ENCODE measurements around the gene GALNT9. TPM values are rescaled to one million over a fixed set of nuclear protein-coding genes. Genes with fewer than 3 reads are reported as not detected.

GALNT9 gene
- total RNA-seq, 4 donors from 2014 or later: 0.17 to 0.58 (median 0.46) TPM

DNA sequence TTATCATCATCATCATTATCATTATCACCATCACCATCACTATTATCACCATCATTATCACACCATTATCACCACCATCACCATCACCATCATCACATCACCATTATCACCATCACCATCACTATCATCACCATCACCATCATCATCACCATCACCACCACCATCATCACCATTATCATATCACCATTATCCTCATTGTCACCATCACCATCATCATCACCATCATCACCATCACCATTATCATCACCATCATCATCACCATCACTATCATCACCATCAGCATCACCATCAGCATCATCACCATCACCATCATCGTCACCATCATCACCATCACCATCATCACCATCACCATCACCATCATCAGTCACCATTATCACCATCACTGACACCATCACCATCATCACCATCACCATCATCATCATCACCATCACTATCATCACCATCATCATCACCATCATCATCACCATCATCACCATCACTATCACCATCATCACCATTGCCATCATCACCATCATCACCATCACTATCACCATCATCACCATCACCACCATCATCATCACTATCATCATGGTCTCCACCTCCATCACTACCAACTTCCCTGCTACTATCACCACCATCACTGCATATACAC lies 20.2 kb upstream of the GALNT9 start:
- peaks cover 0 to 86% (median 7%) of the 10 kb centered on the region in 4 donors for H3K27me3 ChIP-seq
- no peaks in the 10 kb centered on the region for H3K4me1 ChIP-seq
- 70% methylated on average over 1 of the region's 1 CpG for WGBS
- no peaks in the 10 kb centered on the region for H3K9me3 ChIP-seq
- no peak for TF ChIP-seq CTCF (IDR thresholded peaks at IDR 0.05)
- no peak for TF ChIP-seq EP300 (IDR thresholded peaks at IDR 0.05)
- no peak for TF ChIP-seq POLR2A (IDR thresholded peaks at IDR 0.05; ENCODE audit: low read depth)
- no peak for TF ChIP-seq POLR2AphosphoS5 (IDR thresholded peaks at IDR 0.05)
- H3K36me3 ChIP-seq: no peaks in the 10 kb centered on the region
- intact Hi-C loops (cut with DNase I): no loop called here
- H3K27ac ChIP-seq (replicated peaks in 1 of 4): no peak overlapping the region
- H3K4me3 ChIP-seq: no peak overlapping the region
- no peak for DNase-seq (ENCODE audit: extremely low spot score)

DNA sequence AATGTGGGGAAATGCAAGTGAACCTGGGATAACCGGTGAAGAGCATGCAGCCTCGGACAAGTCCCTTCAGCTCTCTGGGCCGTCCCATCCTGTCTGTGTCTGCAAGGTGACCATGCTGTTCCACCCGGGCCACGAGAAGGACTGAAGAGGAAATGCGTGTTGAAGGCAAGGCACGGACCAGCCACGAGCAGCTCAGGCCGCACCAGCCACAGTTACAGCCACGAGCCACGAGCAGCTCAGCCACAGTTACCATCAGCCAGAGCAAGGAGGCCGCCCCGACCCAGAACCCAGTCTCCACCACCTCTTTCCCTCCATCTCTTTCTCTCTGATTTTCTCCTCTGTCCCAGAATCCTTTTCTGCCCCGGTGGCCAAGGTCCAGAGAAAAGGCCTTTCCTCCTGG lies 18.8 kb upstream of the GALNT9 start:
- Histone ChIP-seq H3K4me1 (peaks cover 0 to 11% (median 5%) of the 10 kb centered on the region in 4 donors), H3K4me3 (no peak overlapping the region), H3K27ac (replicated peaks in 1 of 4) (no peak overlapping the region), H3K36me3 (no peaks in the 10 kb centered on the region), H3K9me3 (no peaks in the 10 kb centered on the region), H3K27me3 (peaks cover 0 to 81% (median 5%) of the 10 kb centered on the region in 4 donors)
- DNase-seq (ENCODE audit: extremely low spot score): no peak
- intact Hi-C loops (cut with DNase I): no loop called here
- WGBS: 93% methylated on average over 14 of the region's 14 CpGs
- TF ChIP-seq POLR2AphosphoS5 (IDR thresholded peaks at IDR 0.05): no peak
- no peak for TF ChIP-seq POLR2A (IDR thresholded peaks at IDR 0.05; ENCODE audit: low read depth)
- TF ChIP-seq EP300 (IDR thresholded peaks at IDR 0.05): no peak
- no peak for TF ChIP-seq CTCF (IDR thresholded peaks at IDR 0.05)

DNA sequence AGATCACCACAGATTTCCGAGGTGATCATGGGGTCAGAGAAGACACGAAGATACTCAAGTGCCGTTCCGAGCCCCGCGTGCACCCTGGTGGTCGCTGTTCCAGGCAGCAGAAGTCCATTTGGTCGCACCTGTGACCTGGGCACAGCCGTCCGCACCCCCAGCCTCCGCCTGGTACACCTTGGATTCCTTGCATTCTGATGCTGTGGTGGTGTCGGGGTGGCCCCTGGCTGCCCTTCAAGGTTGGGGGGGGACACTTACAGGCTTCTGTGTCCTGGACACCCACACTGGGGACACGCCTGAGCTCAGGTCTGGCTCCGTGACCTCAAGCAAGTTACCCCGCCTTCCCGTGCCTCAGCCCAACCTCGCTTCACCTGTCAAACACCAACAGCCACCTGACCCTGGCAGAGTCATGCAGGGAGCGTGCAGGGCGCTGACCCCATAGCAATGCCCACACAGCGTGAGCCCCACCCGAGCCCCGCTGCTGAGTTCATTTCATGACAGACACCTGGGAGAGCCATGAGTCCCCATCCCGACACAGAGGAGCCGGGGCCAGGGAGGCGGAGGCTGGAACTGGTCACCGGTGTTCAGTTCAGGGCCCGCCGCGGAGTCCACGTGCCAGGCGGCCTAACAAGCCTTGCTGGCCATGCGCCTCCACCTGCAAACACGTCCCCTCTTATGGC lies 17.9 kb upstream of the GALNT9 start:
- no peak for DNase-seq (ENCODE audit: extremely low spot score)
- Histone ChIP-seq H3K27me3 (peaks cover 0 to 79% (median 5%) of the 10 kb centered on the region in 4 donors), H3K4me3 (no peak overlapping the region), H3K4me1 (peaks cover 0 to 11% (median 5%) of the 10 kb centered on the region in 4 donors), H3K9me3 (no peaks in the 10 kb centered on the region), H3K27ac (replicated peaks in 1 of 4) (no peak overlapping the region), H3K36me3 (no peaks in the 10 kb centered on the region)
- intact Hi-C loops (cut with DNase I): no loop called here
- 86% methylated on average over 15 of the region's 33 CpGs for WGBS
- no peak for TF ChIP-seq POLR2A (IDR thresholded peaks at IDR 0.05; ENCODE audit: low read depth)
- TF ChIP-seq POLR2AphosphoS5 (IDR thresholded peaks at IDR 0.05): no peak
- TF ChIP-seq EP300 (IDR thresholded peaks at IDR 0.05): no peak
- TF ChIP-seq CTCF (IDR thresholded peaks at IDR 0.05): no peak

GRCh38 chr12:132346471-132347175 lies 17.2 kb upstream of the GALNT9 start:
- no peak overlapping the region for H3K4me3 ChIP-seq
- peaks cover 0 to 79% (median 5%) of the 10 kb centered on the region in 4 donors for H3K27me3 ChIP-seq
- intact Hi-C loops (cut with DNase I): no loop called here
- no peak overlapping the region for H3K27ac ChIP-seq (replicated peaks in 1 of 4)
- no peaks in the 10 kb centered on the region for H3K9me3 ChIP-seq
- no peak for DNase-seq (ENCODE audit: extremely low spot score)
- TF ChIP-seq CTCF (IDR thresholded peaks at IDR 0.05): no peak
- no peak for TF ChIP-seq POLR2AphosphoS5 (IDR thresholded peaks at IDR 0.05)
- no peak for TF ChIP-seq POLR2A (IDR thresholded peaks at IDR 0.05; ENCODE audit: low read depth)
- TF ChIP-seq EP300 (IDR thresholded peaks at IDR 0.05): no peak
- no peaks in the 10 kb centered on the region for H3K36me3 ChIP-seq
- WGBS: 79% methylated on average over 17 of the region's 20 CpGs
- H3K4me1 ChIP-seq: peaks cover 0 to 11% (median 5%) of the 10 kb centered on the region in 4 donors
